K562 (cell line): ENCODE results near the gene NAA38. TPM values are rescaled to one million over a fixed set of nuclear protein-coding genes. Genes with fewer than 3 reads are reported as not detected.

ENCODE experiments used
- CBX3 ChIP-seq, 2 experiments: IDR thresholded peaks; 1 replicate in 1 of 2; 2 replicates in 1 of 2; pipeline ENCODE4 v1.6.1; 2012; ENCODE audit warnings: inconsistent platforms in 2 of 2, low read length in 2 of 2, borderline replicate concordance in 1 of 2, control low read depth in 1 of 2
- DACH1 ChIP-seq: fragments of 450-650 bp; IDR thresholded peaks from 2 replicates; pipeline ENCODE4 v1.6.1; 2018; ENCODE audit not compliant: partially characterized antibody
- EP400 ChIP-seq: fragments of 450-650 bp; IDR thresholded peaks from 2 replicates; pipeline ENCODE4 v1.6.1; 2017; ENCODE audit warnings: antibody characterized with exemption, mild to moderate bottlenecking, moderate library complexity
- GABPB1 ChIP-seq: sonication (generic); formaldehyde crosslinking; IDR thresholded peaks from 2 replicates; pipeline ENCODE4 v1.8.0; 2022; ENCODE audit warnings: mild to moderate bottlenecking, missing genetic modification reagents
- GATAD2A ChIP-seq: fragments of 450-650 bp; IDR thresholded peaks from 2 replicates; pipeline ENCODE4 v1.6.1; 2017
- HDAC3 ChIP-seq: fragments of 450-650 bp; IDR thresholded peaks from 2 replicates; pipeline ENCODE4 v1.6.1; 2018; ENCODE audit warnings: borderline replicate concordance, mild to moderate bottlenecking, moderate library complexity; ENCODE audit not compliant: partially characterized antibody
- KLF13 ChIP-seq: fragments of 450-650 bp; IDR thresholded peaks from 2 replicates; pipeline ENCODE4 v1.6.1; 2016; ENCODE audit warnings: missing genetic modification characterization, low read depth, mild to moderate bottlenecking, missing compliant biosample characterization, moderate library complexity, borderline replicate concordance
- MAZ ChIP-seq, 2 experiments: fragments of 450-650 bp in 1 of 2; sonication (generic) in 1 of 2; formaldehyde crosslinking; IDR thresholded peaks in 1 of 2; conservative IDR thresholded peaks in 1 of 2; 2 replicates each; pipeline versions ENCODE4 v1.4.0 to v1.5.0; 2020; ENCODE audit warnings: mild to moderate bottlenecking in 1 of 2, missing genetic modification reagents in 1 of 2
- MBD2 ChIP-seq: sonication (generic); IDR thresholded peaks from 2 replicates; pipeline ENCODE4 v1.6.1; 2016; ENCODE audit warnings: low read depth, borderline replicate concordance
- MCM5 ChIP-seq: fragments of 450-650 bp; IDR thresholded peaks from 2 replicates; pipeline ENCODE4 v1.6.1; 2016; ENCODE audit warnings: low read depth
- MEF2D ChIP-seq: conservative IDR thresholded peaks from 2 replicates; pipeline ENCODE4 v1.6.1; 2016; ENCODE audit warnings: low read depth, missing genetic modification characterization, missing compliant biosample characterization
- NEUROD1 ChIP-seq: fragments of 150-350 bp; IDR thresholded peaks from 2 replicates; pipeline ENCODE4 v1.6.1; 2014; ENCODE audit warnings: borderline replicate concordance, low read length, low read depth; ENCODE audit not compliant: partially characterized antibody
- POLR2G ChIP-seq: fragments of 200-400 bp; formaldehyde crosslinking; IDR thresholded peaks from 2 replicates; pipeline ENCODE4 v1.6.1; 2017; ENCODE audit warnings: low read depth, mild to moderate bottlenecking, antibody characterized with exemption, low read length, moderate library complexity
- RBFOX2 ChIP-seq: fragments of 200-400 bp; formaldehyde crosslinking; IDR thresholded peaks from 2 replicates; pipeline ENCODE4 v1.6.1; 2017; ENCODE audit warnings: low read depth, mild to moderate bottlenecking, low read length, moderate library complexity
- RUNX1 ChIP-seq: sonication (generic); IDR thresholded peaks from 2 replicates; pipeline ENCODE4 v1.6.1; 2016; ENCODE audit warnings: antibody characterized with exemption, low read depth
- TAF1 ChIP-seq: IDR thresholded peaks from 2 replicates; pipeline ENCODE4 v1.6.1; 2011; ENCODE audit warnings: mild to moderate bottlenecking, low read length, moderate library complexity; ENCODE audit not compliant: insufficient read depth, control insufficient read depth, severe bottlenecking; ENCODE audit errors: extremely low read depth
- TBP ChIP-seq: optimal IDR thresholded peaks from 2 replicates; pipeline ENCODE3; 2011; ENCODE audit warnings: low read depth, low read length, improper control_type of control experiment
- ZBTB17 ChIP-seq: fragments of 450-650 bp; formaldehyde crosslinking; IDR thresholded peaks from 2 replicates; pipeline ENCODE4 v1.4.0; 2020; ENCODE audit warnings: mild to moderate bottlenecking
- ZBTB7A ChIP-seq: IDR thresholded peaks from 2 replicates; pipeline ENCODE4 v1.6.1; 2011; ENCODE audit warnings: low read depth, mild to moderate bottlenecking, low read length, moderate library complexity, borderline replicate concordance; ENCODE audit not compliant: control insufficient read depth
- ZNF644 ChIP-seq: fragments of 200-800 bp; sonication (Bioruptor generic); IDR thresholded peaks from 2 replicates; pipeline ENCODE4 v1.6.1; 2016; ENCODE audit warnings: low read depth, missing genetic modification characterization, missing compliant biosample characterization
- ZNF668 ChIP-seq: fragments of 250-450 bp; sonication (Bioruptor Pico); IDR thresholded peaks from 2 replicates; pipeline ENCODE4 v1.8.0; 2022; ENCODE audit warnings: mild to moderate bottlenecking, inconsistent platforms
- polyA plus RNA-seq, 8 experiments: library from polyadenylated mRNA; depleted of rRNA in 4 of 8; stranded (reverse) in 5 of 8; unstranded in 3 of 8; fragments of >200 nt; fragmentation: Nextera tagmentation in 2 of 8; fragmentation: Illumina TruSeq in 1 of 8; extraction: Ambion mirVana in 2 of 8; extraction: Trizol in 1 of 8; gene quantifications; 2 replicates each; pipeline versions ENCODE4 v1.2.1 to v1.2.3, GENCODE V29; 2011 to 2014; ENCODE audit warnings: inconsistent platforms in 1 of 8, missing spikeins in 1 of 8
- total RNA-seq, 7 experiments: library from RNA; depleted of rRNA in 6 of 7; stranded (reverse); fragments of >200 nt in 6 of 7; fragmentation: Illumina TruSeq in 2 of 7; extraction: Trizol in 2 of 7; gene quantifications; 2 replicates each; pipeline versions ENCODE4 v1.2.1 to v1.2.3, GENCODE V29; 2011 to 2021; ENCODE audit warnings: low replicate concordance in 1 of 7
- TF ChIP-seq, protein P1 (sequence below), 2 experiments: fragments of 450-650 bp; IDR thresholded peaks; 2 replicates each; pipeline ENCODE4 v1.6.1; 2016
- TF ChIP-seq, protein P2 (sequence below): sonication (generic); formaldehyde crosslinking; IDR thresholded peaks from 2 replicates; pipeline ENCODE4 v1.8.0; 2022; ENCODE audit warnings: missing genetic modification reagents, mild to moderate bottlenecking, moderate library complexity, borderline replicate concordance
- TF ChIP-seq, protein P3 (sequence below): fragments of 450-650 bp; IDR thresholded peaks from 2 replicates; pipeline ENCODE4 v1.6.1; 2016

NAA38 gene
- total and polyA plus RNA-seq, 9 of the 15 experiments (the other 6 are each of a cell fraction or from before 2014, with no cell fraction given) = 16.4 to 99.8 (median 57.3) TPM

DNA sequence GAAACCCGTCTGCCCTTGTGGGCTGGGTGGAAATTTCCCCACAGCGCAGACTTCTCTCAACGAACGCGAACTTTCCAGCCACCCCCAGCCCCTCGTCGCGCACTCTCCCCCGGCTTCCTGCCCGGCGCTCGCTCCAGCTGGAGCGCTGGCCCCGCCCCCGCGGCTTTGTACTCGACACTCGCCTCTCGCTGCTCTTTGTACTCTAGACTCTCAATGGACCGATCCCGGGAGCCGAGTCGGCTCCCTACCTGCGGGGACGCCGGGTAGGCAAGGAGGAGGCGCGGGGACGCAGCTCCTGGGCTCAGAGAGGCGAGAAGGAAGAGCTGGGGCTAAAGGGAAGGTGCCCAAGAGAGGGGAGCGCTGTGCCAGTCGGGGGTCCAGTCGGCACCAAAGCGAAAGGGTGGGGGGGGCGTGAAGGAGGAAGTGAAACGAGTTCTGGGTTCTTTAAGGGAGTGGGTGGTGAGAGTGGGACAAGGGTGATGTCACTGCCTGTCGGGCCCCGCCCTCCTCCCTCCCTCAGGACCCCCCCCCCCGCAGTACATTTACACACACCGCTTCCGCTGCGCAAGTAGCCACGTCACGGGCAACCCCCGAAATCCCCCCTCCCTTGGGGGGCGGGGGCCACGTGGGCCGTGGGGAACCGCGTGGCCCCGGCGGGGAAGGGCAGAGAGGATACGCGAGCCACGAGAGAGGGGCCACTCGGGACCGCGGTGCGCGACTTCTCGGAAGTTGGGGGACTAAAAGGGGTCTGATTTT is 13.6 kb downstream of the NAA38 start (continued):
- TF ChIP-seq, protein P1, sequence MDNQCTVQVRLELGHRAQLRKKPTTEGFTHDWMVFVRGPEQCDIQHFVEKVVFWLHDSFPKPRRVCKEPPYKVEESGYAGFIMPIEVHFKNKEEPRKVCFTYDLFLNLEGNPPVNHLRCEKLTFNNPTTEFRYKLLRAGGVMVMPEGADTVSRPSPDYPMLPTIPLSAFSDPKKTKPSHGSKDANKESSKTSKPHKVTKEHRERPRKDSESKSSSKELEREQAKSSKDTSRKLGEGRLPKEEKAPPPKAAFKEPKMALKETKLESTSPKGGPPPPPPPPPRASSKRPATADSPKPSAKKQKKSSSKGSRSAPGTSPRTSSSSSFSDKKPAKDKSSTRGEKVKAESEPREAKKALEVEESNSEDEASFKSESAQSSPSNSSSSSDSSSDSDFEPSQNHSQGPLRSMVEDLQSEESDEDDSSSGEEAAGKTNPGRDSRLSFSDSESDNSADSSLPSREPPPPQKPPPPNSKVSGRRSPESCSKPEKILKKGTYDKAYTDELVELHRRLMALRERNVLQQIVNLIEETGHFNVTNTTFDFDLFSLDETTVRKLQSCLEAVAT (IDR thresholded peaks at IDR 0.05) = peak in 1 of 2 experiments; percentile 11; a peak in 1 of 4 replicates
- TF ChIP-seq NEUROD1 (no peak), POLR2G (peak; percentile 85), ZNF644 (tag) (0 out of 2 replicates have a peak, but pooled peaks have one; percentile 32), TAF1 (peak; percentile 26), HDAC3 (peak; percentile 50), CBX3 (IDR thresholded peaks at IDR 0.05; ENCODE audit: borderline replicate concordance in 1 of 2, low read length in 2 of 2) (no peak), ZBTB7A (peak; percentile 67), MEF2D (tag) (no peak), MAZ (CRISPR knock-in tag; conservative IDR thresholded peaks at IDR 0.05 in 1 of 2, IDR thresholded peaks at IDR 0.05 in 1 of 2) (peak; percentile 18 to 33; a peak in 2 of 4 replicates), GABPB1 (CRISPR knock-in tag) (peak; percentile 17; the same call in 1 of the 2 replicates), MBD2 (no peak), KLF13 (tag) (peak; percentile 52; the same call in 1 of the 2 replicates), RUNX1 (no peak), RBFOX2 (peak; percentile 83), MCM5 (no peak), TBP (peak; percentile 14), EP400 (peak; percentile 90), DACH1 (peak; percentile 68), ZNF668 (CRISPR knock-in tag) (no peak), GATAD2A (0 out of 2 replicates have a peak, but pooled peaks have one; percentile 59), ZBTB17 (CRISPR knock-in tag) (peak; percentile 84)
- TF ChIP-seq, protein P2, sequence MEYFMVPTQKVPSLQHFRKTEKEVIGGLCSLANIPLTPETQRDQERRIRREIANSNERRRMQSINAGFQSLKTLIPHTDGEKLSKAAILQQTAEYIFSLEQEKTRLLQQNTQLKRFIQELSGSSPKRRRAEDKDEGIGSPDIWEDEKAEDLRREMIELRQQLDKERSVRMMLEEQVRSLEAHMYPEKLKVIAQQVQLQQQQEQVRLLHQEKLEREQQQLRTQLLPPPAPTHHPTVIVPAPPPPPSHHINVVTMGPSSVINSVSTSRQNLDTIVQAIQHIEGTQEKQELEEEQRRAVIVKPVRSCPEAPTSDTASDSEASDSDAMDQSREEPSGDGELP = peak; percentile 97
- TF ChIP-seq, protein P3, sequence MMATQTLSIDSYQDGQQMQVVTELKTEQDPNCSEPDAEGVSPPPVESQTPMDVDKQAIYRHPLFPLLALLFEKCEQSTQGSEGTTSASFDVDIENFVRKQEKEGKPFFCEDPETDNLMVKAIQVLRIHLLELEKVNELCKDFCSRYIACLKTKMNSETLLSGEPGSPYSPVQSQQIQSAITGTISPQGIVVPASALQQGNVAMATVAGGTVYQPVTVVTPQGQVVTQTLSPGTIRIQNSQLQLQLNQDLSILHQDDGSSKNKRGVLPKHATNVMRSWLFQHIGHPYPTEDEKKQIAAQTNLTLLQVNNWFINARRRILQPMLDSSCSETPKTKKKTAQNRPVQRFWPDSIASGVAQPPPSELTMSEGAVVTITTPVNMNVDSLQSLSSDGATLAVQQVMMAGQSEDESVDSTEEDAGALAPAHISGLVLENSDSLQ = 0 out of 2 replicates have a peak, but pooled peaks have one; percentile 6
